PFSK-1 (cell line): ENCODE results near the gene PKN1.

ENCODE experiments used
- FOXP2 ChIP-seq: optimal IDR thresholded peaks from 2 replicates; pipeline ENCODE3; 2011; ENCODE audit warnings: borderline replicate concordance, control low read depth, inconsistent platforms; ENCODE audit not compliant: insufficient read depth; ENCODE audit errors: extremely low read length, extremely low read depth
- POLR2AphosphoS5 ChIP-seq: IDR thresholded peaks from 2 replicates; pipeline ENCODE4 v1.6.1; 2012; ENCODE audit warnings: low read depth, mild to moderate bottlenecking, control low read depth, low read length, moderate library complexity
- REST ChIP-seq, 2 experiments: IDR thresholded peaks; 2 replicates each; pipeline versions ENCODE4 v1.6.1 to v1.8.0; 2011 to 2012; ENCODE audit warnings: low read depth in 2 of 2, low read length in 2 of 2, control low read depth in 1 of 2, inconsistent platforms in 1 of 2, mild to moderate bottlenecking in 1 of 2, moderate library complexity in 1 of 2; ENCODE audit not compliant: insufficient read depth in 1 of 2
- SIN3A ChIP-seq: IDR thresholded peaks from 2 replicates; pipeline ENCODE4 v1.6.1; 2012; ENCODE audit warnings: mild to moderate bottlenecking, low read length, moderate library complexity, borderline replicate concordance; ENCODE audit not compliant: insufficient read depth
- TAF1 ChIP-seq: IDR thresholded peaks from 2 replicates; pipeline ENCODE4 v1.6.1; 2012; ENCODE audit warnings: low read length, control low read depth, borderline replicate concordance; ENCODE audit not compliant: insufficient read depth

The PKN1 gene

GRCh38 chr19:14433554-14434501 lies 722 bp downstream of the PKN1 start:
- TF ChIP-seq SIN3A (no peak), POLR2AphosphoS5 (no peak), TAF1 (no peak), FOXP2 (no peak), REST (IDR thresholded peaks at IDR 0.05; ENCODE audit: insufficient read depth in 1 of 2, low read depth in 2 of 2, low read length in 2 of 2) (no peak)

GRCh38 chr19:14434543-14435319 lies 1.6 kb downstream of the PKN1 start:
- TF ChIP-seq FOXP2 (peak; percentile 84), TAF1 (0 out of 2 replicates have a peak, but pooled peaks have one; percentile 65), SIN3A (peak; percentile 74; the same call in 1 of the 2 replicates), REST (IDR thresholded peaks at IDR 0.05; ENCODE audit: insufficient read depth in 1 of 2, low read depth in 2 of 2, low read length in 2 of 2) (0 out of 4 replicates have a peak, but pooled peaks of 1 of the 2 experiments have one; percentile 19), POLR2AphosphoS5 (peak; percentile 70; the same call in 1 of the 2 replicates)

- TF ChIP-seq FOXP2: no peak
- no peak for TF ChIP-seq POLR2AphosphoS5
- TF ChIP-seq REST (IDR thresholded peaks at IDR 0.05; ENCODE audit: insufficient read depth in 1 of 2, low read depth in 2 of 2, low read length in 2 of 2): no peak
- no peak for TF ChIP-seq TAF1
- no peak for TF ChIP-seq SIN3A
These were observed 2.4 kb downstream of the PKN1 start for GRCh38 chr19:14435320-14436050.

- TF ChIP-seq REST (IDR thresholded peaks at IDR 0.05; ENCODE audit: insufficient read depth in 1 of 2, low read depth in 2 of 2, low read length in 2 of 2): no peak
- no peak for TF ChIP-seq SIN3A
- TF ChIP-seq POLR2AphosphoS5: no peak
- TF ChIP-seq FOXP2: no peak
- no peak for TF ChIP-seq TAF1
These were observed 4.6 kb downstream of the PKN1 start for GRCh38 chr19:14437578-14438140.
